ENCODE data around the gene PNPLA1. TPM values are rescaled to one million over a fixed set of nuclear protein-coding genes. Genes with fewer than 3 reads are reported as not detected.

PNPLA1 gene
- total RNA-seq, 4 donors from 2014 or later, result not detected

DNA sequence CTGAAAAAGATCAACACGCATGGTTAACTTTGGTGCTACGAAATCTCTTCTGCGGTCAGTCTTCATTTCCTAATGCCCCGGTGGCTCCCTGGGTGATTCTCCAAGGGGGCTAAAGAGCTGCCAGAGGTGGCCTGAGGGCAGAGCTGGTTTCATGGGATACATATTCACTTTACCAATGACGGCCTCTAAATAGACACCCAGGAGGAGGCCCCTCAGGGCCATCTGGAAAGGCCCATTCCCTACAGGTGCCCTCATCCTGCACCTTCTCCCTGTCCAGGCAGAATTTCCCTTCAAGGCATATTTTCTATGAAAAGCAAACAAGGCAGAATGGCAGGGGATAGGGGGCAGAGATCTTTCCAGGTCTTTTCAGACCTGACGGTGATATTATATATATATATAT, 54.3 kb downstream of the PNPLA1 start:
- TF ChIP-seq, protein P1, sequence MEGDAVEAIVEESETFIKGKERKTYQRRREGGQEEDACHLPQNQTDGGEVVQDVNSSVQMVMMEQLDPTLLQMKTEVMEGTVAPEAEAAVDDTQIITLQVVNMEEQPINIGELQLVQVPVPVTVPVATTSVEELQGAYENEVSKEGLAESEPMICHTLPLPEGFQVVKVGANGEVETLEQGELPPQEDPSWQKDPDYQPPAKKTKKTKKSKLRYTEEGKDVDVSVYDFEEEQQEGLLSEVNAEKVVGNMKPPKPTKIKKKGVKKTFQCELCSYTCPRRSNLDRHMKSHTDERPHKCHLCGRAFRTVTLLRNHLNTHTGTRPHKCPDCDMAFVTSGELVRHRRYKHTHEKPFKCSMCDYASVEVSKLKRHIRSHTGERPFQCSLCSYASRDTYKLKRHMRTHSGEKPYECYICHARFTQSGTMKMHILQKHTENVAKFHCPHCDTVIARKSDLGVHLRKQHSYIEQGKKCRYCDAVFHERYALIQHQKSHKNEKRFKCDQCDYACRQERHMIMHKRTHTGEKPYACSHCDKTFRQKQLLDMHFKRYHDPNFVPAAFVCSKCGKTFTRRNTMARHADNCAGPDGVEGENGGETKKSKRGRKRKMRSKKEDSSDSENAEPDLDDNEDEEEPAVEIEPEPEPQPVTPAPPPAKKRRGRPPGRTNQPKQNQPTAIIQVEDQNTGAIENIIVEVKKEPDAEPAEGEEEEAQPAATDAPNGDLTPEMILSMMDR (IDR thresholded peaks at IDR 0.05; ENCODE audit: low read depth), result no peak

DNA sequence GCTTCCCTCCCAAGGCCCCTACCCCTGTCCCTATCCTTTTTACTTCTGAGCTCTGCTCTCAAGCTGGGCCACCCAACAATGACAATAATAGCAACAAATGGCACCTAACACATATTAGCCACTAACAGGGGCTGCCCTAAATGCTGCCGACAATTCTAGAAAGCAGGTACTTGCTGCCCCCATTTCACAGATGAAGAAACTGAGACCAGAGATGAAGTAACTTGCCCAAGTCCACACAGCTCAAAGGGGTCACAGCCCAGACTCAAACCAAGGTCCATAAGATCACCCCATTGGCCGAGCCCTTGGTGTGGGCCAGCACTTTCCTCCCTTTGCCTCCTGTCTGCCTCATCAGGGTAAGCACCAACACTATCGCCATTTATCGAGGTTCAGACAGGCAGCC, 54.9 kb downstream of the PNPLA1 start:
- TF ChIP-seq, protein P1 (IDR thresholded peaks at IDR 0.05; ENCODE audit: low read depth), result no peak

DNA sequence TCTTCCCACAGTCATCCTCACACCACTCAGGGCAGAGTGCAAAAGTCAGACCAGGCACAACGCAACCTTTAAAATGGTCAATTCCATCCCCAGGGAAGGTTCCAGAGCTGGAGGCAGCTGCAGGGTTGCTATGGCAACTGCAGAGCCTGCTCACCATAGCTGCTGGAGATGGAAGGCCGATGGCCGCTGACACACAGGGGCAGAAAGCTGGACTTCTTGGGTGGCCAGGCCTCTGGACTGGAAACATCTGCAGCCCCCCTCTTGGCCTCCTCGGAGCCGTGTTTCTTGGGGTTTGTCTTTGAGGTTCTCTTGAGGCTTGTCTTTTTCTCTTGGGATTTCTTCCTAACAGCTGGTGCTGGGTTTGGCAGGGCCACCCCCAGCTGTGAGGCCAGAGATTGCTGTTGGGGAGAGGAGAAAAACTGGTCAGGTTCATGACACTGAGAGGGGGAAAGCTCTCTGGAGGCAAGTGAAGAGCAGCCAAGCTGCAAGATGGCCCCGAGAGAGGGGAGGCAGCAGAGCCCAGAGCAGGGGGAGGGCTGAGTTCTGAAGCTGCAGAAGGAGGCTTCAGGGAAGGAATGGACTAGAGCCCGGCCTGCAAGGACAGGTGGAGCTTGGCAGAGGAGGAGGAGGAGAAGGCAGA, 56.6 kb downstream of the PNPLA1 start:
- TF ChIP-seq, protein P1 (IDR thresholded peaks at IDR 0.05; ENCODE audit: low read depth), result no peak

DNA sequence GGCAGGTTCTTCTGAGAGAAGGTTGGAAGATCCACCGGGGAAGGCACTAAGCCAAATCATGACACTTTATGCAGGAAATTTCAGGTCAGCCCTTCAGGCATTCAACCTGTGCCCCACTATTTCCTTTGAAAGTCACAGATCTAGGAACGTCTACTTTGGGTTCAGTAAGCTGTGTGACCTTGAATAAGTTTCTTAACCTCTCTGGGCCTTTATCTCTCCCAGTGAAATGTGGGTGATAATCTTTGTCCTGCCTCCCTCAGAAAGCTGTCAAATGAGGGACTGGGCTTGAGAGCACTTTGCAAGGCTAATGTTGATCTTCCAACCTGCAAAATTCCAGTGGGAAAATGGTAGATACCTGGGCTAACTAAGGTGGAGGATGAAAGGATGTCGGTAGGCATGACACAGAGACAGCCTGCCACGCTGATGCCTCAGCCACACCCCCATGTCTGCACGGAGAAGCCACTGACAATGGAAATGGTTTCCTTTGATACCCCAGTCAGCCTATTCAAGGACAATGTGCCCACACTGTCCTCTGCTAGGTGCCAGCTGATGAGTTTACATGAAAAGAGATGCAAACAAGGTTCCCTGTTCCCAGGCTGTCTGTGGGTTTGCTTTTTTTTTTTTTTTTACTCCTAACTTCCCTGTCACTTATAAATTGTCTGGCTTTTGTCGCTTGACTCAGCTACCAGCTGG, 57.5 kb downstream of the PNPLA1 start:
- TF ChIP-seq, protein P1 (IDR thresholded peaks at IDR 0.05; ENCODE audit: low read depth), result no peak

DNA sequence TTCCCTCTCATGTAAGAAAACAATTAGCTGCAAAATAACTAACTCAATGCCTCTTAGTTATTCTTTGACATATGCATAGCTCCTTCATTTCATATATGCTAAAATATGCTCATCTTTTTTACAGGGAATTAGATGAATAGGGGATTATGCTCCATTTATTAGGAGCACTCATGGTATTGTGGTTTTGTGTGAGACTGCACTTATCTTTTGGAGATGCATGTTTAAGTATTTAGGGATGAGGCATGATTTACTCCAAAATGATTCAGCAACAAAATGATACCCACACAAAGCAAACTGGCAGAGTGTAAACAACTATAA, 58.0 kb downstream of the PNPLA1 start:
- TF ChIP-seq, protein P1 (IDR thresholded peaks at IDR 0.05; ENCODE audit: low read depth), result no peak

DNA sequence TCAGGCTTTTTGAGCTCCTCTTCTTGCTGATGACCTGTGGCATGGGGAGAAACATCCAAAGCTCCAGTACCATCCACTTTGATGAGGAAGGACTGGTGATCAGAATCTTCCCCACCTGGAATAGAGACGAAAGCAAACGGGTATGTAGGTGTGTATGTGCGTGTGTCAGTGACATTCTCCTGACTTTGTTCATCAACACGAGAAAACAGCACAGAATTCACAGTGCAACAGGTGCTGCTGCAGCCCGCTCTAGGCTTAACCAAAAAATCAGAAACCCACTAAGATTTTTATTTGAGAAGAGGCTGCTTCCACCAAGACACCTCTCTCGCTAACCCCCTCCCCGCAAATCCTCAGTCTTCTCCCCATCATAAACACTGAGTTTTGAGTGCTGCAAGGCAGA, 58.7 kb downstream of the PNPLA1 start:
- TF ChIP-seq, protein P1 (IDR thresholded peaks at IDR 0.05; ENCODE audit: low read depth), result no peak

DNA sequence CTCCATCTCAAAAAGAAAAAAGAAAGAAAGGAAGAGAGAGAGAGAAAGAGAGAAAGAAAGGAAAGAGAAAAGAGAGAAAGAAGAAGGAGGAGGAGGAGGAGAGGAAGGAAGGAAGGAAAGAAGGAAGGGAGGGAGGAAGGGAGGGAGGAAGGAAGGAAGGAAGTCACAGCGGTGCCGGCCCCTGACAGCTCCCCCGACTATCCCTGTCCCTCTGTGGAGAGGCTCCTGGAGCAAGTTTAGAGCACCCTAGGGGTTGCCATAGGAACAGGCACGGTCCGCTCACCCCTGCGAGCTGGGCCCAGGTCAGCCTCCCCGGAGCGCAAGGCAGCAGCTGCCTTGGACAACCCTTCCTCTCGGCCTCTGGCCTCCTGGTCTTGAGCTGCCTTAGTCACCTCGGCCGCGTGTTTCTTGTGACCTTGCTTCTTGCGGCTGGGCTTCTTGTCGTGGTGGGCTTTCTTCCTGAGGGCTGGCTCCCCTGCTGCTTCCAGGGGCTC, 60.0 kb downstream of the PNPLA1 start:
- TF ChIP-seq, protein P1 (IDR thresholded peaks at IDR 0.05; ENCODE audit: low read depth), result no peak

Measured in subcutaneous adipose tissue (tissue), 4 donors.